Measurements from ENCODE around the gene LIN9.
"Not testable (repeated sequence)": the region's sequence is repeated elsewhere in the genome, so short reads cannot be mapped to it uniquely, and the experiment has no call there.

The LIN9 gene

GRCh38 chr1:226210571-226211176 is 98.3 kb downstream of the LIN9 start:
- no peak for DNase-seq

GRCh38 chr1:226209307-226210059 is 99.5 kb downstream of the LIN9 start:
- DNase-seq: no peak

- DNase-seq: no peak
Measured at GRCh38 chr1:226207048-226207447, 101.9 kb downstream of the LIN9 start.

- DNase-seq: no peak
Measured at GRCh38 chr1:226204198-226204597, 104.8 kb downstream of the LIN9 start.

GRCh38 chr1:226203655-226204054 is 105.3 kb downstream of the LIN9 start:
- no peak for DNase-seq

- DNase-seq: no peak
Measured at GRCh38 chr1:226203240-226203639, 105.7 kb downstream of the LIN9 start.

GRCh38 chr1:226202666-226203065 is 106.3 kb downstream of the LIN9 start:
- not testable (repeated sequence) for DNase-seq

GRCh38 chr1:226202246-226202645 is 106.7 kb downstream of the LIN9 start:
- no peak for DNase-seq

- no peak for DNase-seq
Measured at GRCh38 chr1:226201029-226201593, 107.9 kb downstream of the LIN9 start.

- no peak for DNase-seq
Measured at GRCh38 chr1:226199971-226200370, 109.0 kb downstream of the LIN9 start.

- DNase-seq: no peak
Measured at GRCh38 chr1:226195144-226195543, 113.8 kb downstream of the LIN9 start.

GRCh38 chr1:226187380-226187779 is 121.6 kb downstream of the LIN9 start:
- DNase-seq: no peak

- DNase-seq: no peak
Measured at GRCh38 chr1:226187019-226187322, 122.0 kb downstream of the LIN9 start.

GRCh38 chr1:226186124-226187018 is 122.6 kb downstream of the LIN9 start, which contains the start of gene ACBD3:
Gene ACBD3 (minus strand): TSS chr1:226186741. CDS start chr1:226186675, 66 bp downstream.
- DNase-seq: peak; percentile 90

GRCh38 chr1:226185141-226186036 is 123.6 kb downstream of the LIN9 start:
- DNase-seq: no peak

GRCh38 chr1:226181996-226182714 is 126.8 kb downstream of the LIN9 start:
- no peak for DNase-seq

All from NCI-H1092 (cell line).